A673 (cell line): Measurements from ENCODE around the gene RAB21.
"Not testable (repeated sequence)": the region's sequence is repeated elsewhere in the genome, so short reads cannot be mapped to it uniquely, and the experiment has no call there.

Experiments
- CTCF ChIP-seq: fragments of 300-800, 200-600 bp; sonication (generic); conservative IDR thresholded peaks from 2 replicates; pipeline ENCODE4 v1.5.1; 2017; ENCODE audit warnings: low read depth, mild to moderate bottlenecking, antibody characterized with exemption, low read length, moderate library complexity, mixed read lengths
- EZH2 ChIP-seq: fragments of 200-600 bp; sonication (generic); IDR thresholded peaks from 2 replicates; pipeline ENCODE4 v1.6.1; 2017; ENCODE audit warnings: borderline replicate concordance, low read depth, mild to moderate bottlenecking, mixed read lengths, antibody characterized with exemption, low read length; ENCODE audit not compliant: poor library complexity, severe bottlenecking

GRCh38 chr12:71822088-71822487 lies 67.4 kb downstream of the RAB21 start:
- not testable (repeated sequence) for TF ChIP-seq CTCF, EZH2
